NK-92 treated with Interleukin-12 subunit alpha and Interleukin-12 subunit beta, amount 100 ng/mL, for 24 hours (cell line): ENCODE data around the gene PRPF8.

Experiments
- DNase-seq: peaks from one replicate; lab custom pipeline; 2025; lab: John Stamatoyannopoulos, UW

The PRPF8 gene

DNA sequence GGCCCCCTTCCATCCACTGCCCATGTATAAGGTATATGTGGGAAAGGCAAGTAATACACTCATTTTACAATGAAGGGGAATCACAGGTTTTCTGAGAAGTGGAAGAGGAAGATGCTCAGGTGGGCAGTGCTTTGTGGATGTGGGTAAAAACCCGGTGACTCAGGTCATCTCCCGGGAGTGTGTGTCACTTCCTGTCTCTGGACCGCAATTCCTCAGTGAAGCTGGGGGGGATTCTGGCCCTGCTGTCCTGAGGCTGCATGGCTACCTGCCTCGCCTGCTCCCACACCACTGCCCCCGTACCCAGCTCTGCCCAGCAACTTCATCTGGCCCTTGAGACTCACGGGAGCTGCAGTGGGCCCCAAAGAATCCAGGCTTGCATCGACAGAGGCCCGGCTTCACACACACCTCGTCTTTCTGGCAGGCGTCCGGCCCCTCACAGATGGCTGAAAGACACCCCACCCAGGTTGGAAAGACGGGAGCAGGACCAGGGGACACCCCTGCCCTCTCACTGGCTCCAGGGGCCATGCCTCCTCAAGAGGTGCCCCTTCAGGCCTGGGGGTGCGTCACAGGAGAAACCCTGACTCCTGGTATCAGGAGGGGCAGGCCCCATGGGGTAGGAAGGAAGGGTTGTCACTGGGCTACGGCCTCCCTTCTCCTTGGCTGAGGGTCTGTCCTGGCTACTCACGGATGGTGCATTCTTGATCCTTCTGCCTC is 40.0 kb downstream of the PRPF8 start:
- no peak for DNase-seq

DNA sequence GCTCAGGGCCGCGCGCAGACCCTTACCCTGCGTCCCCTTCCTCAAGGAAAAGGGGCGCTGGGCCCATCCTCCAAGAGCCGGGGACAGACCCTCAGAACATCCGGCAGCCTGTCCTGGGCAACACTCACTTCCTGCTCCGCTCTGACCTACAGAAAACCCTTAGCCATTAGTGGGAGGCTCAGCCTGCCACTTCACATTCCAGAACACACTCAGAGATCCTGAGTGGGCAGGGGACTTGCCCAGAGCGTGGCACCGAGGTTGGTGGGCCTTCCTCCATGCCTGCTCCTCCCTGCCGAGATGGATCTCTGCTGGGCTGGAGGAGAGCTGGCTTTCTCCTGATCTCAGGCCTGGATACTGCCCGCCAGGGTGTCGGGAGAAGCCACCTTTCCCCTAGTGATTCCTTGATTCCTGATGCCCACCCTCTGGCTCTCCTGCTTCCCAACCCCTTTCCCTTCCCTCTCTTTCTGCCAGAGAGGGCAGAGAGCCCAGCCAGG is 40.6 kb downstream of the PRPF8 start:
- DNase-seq = no peak

DNA sequence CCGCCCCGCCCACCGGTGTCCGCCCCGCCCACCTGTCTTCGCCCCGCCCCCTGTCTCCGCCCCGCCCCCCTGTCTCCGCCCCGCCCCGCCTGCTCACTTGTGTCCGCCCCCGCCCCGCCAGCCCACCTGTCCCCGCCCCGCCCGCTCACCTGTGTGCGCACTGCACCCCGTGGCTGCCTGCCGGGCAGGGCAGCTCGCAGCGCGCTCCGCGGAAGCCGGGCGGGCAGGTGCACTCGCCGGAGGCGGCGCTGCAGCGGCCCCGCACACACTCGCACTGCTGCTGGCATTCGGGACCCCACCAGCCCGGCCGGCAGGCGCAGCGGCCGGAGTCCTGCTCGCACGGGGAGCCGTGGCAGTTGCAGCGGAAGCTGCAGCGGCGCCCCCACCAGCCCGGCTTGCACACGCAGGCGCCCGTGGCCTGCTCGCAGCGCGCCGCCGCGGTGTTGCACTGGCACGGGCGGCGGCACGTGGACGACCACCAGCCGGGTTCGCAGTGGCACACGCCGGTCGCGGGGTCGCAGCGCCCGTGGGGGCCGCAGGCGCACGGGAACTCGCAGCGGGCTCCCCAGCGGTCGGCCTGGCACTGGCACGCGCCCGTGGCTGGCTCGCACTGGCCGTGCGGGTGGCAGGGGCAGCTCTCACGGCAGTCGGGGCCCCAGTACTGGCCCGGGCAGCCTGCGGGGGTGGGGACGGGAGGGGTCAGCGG is 41.2 kb downstream of the PRPF8 start:
- no peak for DNase-seq

DNA sequence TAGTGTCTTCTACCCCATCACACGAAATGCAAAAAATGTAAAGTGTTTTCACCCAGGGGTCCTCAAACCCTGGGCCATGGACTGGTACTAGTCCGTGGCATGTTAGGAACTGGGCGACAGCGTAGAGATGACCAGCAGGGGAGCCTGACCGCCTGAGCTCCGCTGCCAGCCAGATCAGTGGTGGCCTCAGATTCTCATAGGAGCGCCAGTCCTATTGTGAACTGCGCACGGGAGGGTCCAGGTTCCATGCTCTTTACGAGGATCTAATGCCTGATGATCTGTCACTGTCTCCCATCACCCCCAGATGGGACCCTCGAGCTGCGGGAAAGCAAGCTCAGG is 43.6 kb downstream of the PRPF8 start:
- DNase-seq = no peak

DNA sequence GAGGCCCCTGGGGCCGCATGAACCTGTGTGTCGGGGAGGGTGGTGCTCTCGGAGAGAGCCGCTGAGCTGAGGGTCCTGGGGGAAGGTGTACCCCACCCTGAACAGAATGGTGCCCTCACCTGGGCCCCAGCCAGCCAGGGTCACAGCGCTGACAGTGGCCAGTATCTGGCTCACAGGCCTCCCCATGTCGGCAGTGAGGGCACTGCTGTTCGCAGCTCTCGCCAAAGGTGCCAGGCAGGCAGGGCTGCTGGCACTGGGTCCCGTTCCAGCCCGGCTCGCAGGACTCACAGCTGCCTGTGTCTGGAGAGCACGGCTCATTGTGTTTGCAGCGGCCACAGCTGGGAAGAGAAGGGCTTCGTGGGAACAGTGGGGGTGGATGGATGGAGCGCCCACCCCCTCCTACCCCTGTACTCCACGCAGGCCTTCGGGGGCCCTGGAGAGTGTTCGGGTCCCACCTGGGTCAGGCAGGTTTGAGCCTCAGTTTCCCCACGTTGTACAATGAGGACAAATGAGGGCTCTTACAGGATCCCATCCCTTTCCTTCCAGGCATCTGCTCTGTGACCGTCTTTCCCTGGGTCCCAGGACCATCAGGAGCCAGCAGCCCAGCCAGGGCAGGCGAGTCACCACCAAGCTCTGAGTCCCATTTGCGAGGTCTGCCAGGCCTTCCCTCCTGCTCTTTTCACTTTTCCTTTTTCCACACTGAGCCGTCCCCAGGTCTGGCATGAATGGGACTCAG is 44.2 kb downstream of the PRPF8 start:
- no peak for DNase-seq

DNA sequence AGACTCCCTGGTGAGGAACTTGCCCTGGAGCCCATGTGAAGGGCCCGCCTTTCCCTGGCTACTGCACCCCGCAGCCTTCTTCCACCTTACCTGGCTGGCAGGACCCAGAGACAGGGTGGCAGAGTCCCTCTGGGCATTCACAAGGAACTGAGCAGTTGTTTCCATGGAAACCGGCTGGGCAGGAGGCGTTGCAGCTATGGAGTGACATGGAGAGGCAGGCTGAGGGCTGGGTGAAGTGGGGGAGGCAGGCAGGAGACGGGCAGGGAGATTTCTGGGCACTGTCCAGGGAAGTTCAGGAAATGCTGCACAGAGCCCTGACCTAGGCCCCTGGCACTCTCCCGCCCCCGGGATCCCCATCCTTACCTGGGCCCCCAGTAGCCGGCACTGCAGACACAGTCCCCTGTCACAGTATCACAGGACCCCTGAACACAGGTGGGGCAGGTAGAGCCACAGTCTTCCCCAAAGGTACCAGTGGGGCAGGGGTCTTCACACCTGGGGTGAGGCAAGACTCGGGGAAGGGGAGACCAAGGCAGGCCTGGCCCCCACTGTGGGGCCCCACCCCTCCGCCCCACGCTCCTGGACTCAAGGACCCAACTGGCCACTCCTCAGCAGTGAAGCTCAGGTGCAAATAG is 45.0 kb downstream of the PRPF8 start:
- no peak for DNase-seq

DNA sequence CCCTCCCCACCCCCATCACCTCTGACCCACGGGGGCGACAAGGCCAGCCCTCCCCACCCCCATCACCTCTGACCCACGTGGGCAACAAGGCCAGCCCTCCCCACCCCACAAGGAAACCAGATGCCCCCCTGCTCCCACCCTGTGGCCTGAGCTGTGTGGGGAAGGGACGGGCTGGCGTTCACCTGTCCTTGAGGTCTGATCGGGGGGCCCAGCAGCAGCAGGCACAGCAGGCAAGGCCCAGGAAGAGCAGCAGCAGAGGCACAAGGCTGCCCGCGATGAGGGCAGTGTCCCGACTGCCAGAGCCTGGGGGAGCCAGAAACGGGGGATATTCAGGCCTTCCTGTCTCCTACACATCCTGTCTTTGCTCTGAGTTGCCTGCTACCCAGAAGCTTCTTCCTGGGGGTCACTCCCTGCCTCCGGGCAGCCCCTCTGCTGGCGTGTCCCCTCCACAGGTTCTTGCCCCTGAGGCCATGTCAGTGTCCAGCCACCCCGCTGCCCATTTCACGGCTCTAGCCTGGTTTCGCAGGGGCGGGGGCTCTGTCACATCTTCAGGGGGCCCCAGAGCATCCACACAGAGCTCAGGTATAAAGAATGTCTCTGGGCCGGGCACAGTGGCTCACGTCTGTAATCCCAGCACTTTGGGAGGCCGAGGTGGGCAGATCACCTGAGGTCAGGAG is 45.9 kb downstream of the PRPF8 start:
- DNase-seq = no peak

DNA sequence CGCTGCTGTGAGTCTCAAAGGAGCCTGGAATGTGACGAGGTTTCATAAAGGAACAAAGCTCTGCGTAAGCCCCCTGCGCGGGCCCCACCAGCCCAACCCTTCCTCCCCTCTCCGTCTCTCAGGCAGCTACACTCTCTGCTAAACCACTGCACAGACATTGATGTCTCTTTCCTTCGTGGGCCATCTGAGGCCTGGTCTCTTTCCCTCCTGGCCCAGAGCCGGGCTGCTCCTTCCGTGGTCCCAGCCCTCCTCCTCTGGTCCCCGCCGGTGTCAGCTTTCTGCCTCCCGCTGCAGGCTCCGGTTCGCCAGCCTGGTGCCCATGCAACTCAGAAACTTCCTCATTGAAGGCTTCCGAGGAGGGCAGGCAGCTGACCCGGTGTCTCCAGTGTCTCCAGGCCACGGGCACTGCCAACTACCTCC is 46.5 kb downstream of the PRPF8 start:
- no peak for DNase-seq

DNA sequence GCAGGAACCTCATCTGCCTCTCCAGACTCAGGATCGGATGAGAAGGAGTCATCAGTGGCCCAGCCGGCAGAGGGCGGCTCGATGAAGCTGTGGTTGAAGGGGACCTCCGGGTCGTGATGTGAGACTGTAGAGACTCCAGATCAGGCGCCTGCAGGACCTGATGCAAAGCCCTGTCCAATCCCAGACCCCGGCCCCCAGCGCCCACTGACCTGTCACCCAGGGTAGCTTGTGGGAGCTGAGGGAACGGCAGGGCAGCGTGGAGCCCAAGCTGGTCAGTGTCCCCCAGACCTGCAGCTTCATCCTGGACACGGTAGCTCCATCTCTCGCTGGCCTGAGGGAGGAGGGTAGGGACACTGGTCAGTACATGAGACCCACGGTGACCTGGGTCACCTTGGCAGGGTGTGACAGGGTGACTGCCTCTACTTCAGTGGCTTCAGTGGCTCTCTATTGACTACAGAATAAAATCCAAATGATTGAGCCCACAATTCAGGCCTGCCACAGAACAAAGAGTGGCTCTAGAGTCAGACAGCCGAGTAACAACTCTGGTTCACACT is 47.9 kb downstream of the PRPF8 start:
- DNase-seq = no peak

DNA sequence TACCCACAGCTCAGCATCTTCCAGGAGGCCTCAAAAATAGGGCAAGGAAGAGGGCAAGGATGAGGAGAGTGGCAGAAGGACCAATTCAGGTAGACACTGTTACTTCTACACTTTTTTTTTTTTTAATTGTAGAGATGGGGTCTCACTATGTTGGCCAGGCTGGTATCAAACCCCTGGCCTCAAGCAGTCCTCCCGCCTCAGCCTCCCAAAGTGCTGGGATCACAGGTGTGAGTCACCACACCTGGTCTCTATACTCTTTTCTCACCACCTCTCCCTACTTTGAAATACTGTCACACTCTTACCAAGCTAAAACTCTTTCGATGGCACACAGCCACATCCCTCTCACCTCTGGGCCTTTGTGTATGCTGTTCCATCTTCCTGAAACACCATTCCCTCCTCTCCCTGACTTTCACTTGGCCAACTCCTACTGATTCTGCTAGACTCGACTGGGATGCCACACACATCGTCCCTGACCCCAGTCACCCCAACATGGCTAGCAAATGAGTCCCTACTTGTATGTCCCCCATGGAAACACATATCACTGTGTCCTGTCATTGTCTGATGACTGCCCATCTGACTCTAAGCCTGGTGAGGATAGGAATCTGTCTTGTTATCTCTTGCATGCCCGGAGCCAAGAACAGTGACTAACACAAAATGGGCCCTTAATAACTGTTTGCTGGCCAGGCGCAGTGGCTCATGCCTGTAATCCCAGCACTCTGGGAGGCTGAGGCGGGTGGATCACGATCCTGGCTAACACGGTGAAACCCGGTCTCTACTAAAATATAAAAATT is 48.8 kb downstream of the PRPF8 start:
- no peak for DNase-seq

DNA sequence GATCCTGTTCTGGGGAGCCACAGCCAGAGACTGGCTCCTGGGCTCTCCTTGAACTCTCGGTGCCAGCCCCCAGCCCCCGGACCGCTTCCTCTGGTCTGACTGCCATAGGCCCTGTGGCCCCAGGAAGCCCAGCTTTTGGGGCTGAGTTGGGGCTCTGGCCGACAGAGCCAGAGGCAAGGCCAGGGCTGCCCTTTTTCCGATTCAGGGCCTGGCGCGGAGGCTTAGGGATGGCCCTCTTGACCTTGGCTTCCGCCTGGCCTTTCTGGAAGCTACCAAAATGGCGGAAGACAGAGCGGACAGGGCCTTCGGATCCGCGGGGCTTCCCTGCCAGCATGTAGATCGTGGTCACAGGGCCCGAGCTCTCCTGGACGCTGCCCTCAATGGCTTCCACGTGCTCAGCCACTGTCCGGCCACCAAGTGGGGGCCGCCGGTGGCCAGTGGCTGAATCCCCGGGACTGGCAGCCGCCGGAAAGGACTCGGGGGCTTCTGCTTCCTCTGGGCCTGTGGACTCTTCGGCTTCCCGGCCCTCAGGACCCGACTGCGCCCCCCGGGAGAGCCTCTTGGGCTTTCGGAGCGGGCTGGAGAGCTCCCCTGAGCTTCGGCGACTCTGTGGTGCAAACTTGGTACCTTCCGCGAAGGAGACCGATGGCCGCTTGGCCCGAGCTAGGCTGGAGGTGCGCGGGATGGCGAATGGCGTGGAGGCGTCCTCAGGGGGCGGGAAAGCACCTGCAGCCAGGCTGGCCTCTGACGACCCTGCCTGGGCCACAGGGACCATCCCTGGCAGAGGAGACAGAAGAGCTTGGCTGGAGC is 49.6 kb downstream of the PRPF8 start:
- no peak for DNase-seq

DNA sequence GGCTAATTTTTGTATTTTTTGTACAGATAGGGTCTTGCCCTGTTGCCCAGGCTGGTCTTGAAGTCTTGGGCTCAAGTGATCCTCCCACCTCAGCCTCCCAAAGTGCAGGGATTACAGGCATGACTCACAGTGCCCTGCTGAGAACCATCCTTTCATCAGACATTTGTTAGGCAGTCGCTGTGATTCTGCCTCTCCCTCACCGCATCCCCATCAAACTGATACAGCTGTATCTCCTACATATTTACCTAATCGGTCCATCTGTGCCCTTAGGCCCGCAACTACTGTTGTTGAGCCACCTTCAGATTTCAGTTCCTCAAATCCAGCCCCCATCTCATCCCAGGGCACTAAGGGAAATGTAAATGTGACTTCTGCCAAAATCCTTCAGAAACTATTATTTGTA is 54.0 kb downstream of the PRPF8 start:
- DNase-seq = no peak

DNA sequence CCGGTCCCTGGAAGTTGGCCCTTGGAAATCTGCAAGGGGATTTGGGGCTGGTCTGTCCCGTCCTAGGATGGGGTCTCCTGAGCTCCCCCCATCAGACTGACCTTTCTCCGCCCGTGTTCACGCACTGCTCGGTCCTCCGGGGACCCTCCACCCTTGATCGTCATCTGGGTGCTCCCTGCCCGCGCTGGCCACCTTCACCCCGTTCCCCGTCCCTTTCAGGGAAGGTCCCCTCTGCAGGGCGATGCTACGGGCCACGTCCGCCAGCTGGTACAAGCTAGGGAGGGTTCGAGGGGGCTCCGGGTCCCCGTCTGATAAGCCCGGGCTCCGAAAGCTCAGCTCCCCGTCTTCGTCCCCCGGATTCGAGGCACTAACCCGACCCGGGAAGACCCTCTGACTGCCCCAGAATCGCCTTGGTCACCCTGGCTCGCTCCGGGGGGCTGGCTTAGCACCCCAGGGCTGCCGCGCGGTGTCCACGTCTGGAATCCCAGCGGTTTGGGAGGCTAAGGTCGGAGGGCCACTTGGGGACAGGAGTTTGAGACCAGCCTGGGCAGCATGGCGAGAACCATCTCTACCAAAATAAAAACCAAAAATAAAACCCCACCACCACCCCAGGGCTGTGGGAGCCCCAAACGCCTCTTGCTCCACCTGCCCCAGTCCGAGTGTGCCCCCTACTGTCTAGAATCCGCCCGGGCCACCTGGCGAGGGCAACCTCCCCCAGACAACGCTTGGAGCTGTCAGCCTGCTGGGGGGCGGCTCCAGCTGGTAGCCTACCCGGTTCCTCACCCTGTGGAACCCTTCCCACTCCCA is 55.0 kb downstream of the PRPF8 start:
- no peak for DNase-seq

DNA sequence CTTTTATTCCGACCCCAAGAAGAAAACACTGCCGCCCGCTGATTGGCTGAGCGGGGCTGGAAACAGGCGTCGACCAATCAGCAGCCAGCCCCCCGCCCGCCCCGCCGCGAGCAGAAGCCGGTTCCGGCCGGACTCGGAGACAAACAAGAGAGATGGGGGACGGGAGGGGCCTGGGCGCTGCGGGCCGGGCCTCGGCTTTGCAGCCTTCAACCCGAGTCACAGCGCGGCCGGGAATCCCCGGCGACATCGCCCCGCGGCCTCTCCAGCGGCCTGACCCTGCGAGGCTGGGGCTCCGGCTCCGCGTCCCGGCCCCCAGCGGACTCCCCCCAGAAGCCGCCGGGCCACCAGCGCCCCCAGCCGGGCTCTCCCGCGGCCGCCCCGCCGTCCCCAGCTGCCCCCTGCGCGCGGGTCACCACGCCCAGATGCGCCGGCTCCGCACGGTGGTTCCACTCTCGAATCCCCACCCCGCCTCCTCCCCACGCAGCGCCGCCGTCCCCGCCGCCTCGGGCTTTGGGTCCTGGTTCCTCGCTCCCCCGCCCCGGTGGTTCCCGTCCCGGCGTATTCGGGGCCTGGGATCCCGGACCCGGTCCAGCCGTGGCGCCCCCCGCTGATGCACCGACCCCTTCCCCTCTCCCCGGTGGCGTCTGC is 55.7 kb downstream of the PRPF8 start:
- peak; percentile 72 for DNase-seq

DNA sequence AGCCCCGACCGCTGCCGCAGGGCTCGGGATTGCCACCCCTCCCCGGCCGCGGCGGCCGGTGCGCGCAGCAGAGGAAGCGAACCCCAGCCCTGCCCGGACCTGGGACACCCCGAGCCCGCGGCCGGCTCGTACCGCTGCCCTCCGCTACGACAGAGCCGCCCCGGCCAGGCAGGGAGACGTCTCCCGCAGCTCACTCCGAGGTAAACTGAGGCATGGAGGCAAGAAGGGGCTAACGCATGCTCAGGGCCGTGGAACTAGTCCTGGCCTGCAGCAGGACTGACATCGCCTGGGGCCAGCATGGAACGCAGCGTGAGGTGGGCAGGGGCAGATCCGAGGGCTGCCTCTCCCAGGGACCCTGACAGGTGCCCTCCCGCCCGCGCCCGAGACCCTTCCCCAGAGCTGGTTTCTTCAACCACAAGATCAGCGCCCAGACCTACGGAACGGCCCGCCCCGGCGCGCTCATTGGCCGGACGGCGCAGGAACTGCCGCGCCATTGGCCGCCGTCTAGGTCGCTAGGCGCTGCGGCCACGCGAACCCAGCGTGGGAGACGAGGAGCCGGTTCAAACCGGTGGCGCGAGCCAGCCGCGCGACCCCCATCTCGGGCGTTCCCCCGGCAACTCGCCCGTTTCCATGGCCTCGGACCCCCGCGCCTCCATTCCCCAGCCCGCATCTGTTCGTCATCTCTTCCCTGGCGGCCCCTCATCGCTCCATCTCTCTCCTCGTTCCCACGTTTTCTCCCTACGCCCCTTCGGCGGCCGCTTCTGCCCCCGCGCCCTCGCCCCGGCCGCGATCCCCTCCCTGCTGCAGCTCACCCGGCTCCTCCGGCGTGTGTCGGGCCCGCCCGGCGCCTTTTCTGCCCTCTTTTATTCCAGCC is 56.4 kb downstream of the PRPF8 start, which contains the start of gene SLC43A2:
SLC43A2 (minus strand) TSS at position 853 of the 874 bp plus-strand sequence. CDS start 960 bp downstream, outside the sequence.
- no peak for DNase-seq

DNA sequence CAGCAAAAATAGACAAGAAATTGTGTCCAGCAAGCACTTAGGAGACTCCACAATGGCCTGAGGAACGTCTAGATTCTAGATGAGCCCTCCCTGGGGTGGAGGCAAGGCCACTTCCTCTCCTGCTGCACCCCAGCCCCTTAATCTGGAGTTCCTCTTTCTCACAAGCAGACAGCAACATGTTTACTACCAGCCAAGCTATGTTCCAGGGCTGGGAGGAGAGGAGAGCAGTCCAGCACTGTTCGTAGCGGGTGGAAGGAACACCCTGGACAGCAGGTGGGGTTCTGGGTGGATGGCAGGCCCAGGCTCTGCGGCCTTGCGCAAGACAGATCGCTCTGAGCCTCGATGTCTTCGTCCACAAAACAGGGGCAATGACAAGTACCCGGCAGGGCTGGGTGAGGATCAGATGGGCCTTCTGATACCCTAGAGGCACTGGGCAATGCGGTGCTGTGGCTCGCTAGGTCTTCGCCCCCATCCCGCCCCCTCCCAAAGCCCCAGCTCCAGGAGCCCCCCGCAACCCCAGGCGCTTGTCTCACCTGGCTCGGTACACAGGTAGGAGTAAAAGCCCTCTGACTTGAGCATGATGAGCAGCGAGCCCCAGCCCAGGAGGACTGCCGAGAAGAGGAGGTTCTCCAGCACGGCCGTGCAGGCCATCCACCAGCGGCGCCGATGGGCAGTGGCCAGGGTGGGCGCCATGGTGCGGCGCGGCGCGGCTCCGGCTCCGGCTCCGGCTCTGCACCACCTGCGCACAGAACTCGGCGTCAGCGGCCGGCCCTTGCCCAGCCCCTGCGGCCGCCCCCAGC is 57.3 kb downstream of the PRPF8 start:
- no peak for DNase-seq

DNA sequence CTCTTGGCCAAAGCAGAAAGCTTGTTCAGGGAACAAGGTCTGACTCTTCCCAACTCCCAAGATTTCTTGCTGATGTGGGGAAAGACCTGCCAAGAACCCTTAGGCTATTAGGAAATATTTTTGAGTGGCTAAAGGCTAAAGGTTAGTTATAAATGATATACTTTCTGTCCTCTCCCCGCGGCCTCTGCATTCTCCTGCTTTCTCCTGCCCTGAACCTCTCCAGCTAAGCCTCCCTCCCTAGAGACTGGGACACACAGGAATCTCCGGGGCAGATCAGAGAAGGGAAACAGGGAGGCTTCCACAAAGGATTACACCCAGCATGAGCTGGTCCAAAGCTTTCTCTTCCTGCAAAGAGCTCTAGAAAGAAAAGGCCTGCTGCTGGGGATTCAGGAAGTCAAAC is 58.3 kb downstream of the PRPF8 start:
- DNase-seq = no peak
